ENCODE data around the gene POLR3K. TPM values are rescaled to one million over a fixed set of nuclear protein-coding genes. Genes with fewer than 3 reads are reported as not detected.

The POLR3K gene
- total RNA-seq, 1 donor from 2014 or later = 12.2 TPM

GRCh38 chr16:60929-61878, 7.8 kb upstream of the POLR3K start:
- TF ChIP-seq EZH2 (IDR thresholded peaks at IDR 0.05; ENCODE audit: insufficient read depth, low read length) = no peak
- TF ChIP-seq CTCF (IDR thresholded peaks at IDR 0.05; ENCODE audit: insufficient read depth, low read depth, low read length) = no peak
- H3K4me1 Mint-ChIP-seq (ENCODE audit: low read depth, unreplicated experiment) = no peaks in the 10 kb centered on the region
- H3K4me2 ChIP-seq (ENCODE audit: low read length) = no peak overlapping the region
- no peaks in the 10 kb centered on the region for H3K9me3 Mint-ChIP-seq (ENCODE audit: unreplicated experiment)
- H3K79me2 ChIP-seq (ENCODE audit: insufficient read depth, low read length) = peaks cover 4% of the 10 kb centered on the region
- H3K27me3 ChIP-seq (ENCODE audit: insufficient read depth, low read length) = no peaks in the 10 kb centered on the region
- H2AFZ ChIP-seq (ENCODE audit: low read depth, low read length) = no peak overlapping the region
- peaks cover 69% of the 10 kb centered on the region for H4K20me1 ChIP-seq (ENCODE audit: insufficient read depth, low read length)
- no peak overlapping the region for H3K9ac ChIP-seq (ENCODE audit: low read length)
- H3K4me3 ChIP-seq (ENCODE audit: insufficient read depth, low read depth, low read length) = no peak overlapping the region
- H3K4me1 ChIP-seq (ENCODE audit: insufficient read depth, low read length) = no peaks in the 10 kb centered on the region
- no peak overlapping the region for H3K4me3 Mint-ChIP-seq (ENCODE audit: unreplicated experiment)
- H3K27ac Mint-ChIP-seq (ENCODE audit: unreplicated experiment) = no peak overlapping the region
- H3K27me3 Mint-ChIP-seq (ENCODE audit: low read depth, unreplicated experiment) = no peaks in the 10 kb centered on the region
- H3K36me3 ChIP-seq (ENCODE audit: insufficient read depth, low read length) = peaks cover 39% of the 10 kb centered on the region
- no peak for DNase-seq (ENCODE audit: low read depth)
- no peak overlapping the region for H3K27ac ChIP-seq (ENCODE audit: low read depth, low read length)
- peaks cover 23% of the 10 kb centered on the region for H3K36me3 Mint-ChIP-seq (ENCODE audit: low read depth, unreplicated experiment)
- no peak for FAIRE-seq
- no peaks in the 10 kb centered on the region for H3K9me3 ChIP-seq (ENCODE audit: insufficient read depth, low read depth, low read length)

- Histone ChIP-seq H3K36me3 (ENCODE audit: insufficient read depth, low read length) (peaks cover 44% of the 10 kb centered on the region), H3K79me2 (ENCODE audit: insufficient read depth, low read length) (no peaks in the 10 kb centered on the region), H3K4me1 (ENCODE audit: insufficient read depth, low read length) (no peaks in the 10 kb centered on the region), H3K4me3 (ENCODE audit: insufficient read depth, low read depth, low read length) (no peak overlapping the region), H2AFZ (ENCODE audit: low read depth, low read length) (no peak overlapping the region), H4K20me1 (ENCODE audit: insufficient read depth, low read length) (peaks cover 69% of the 10 kb centered on the region), H3K4me2 (ENCODE audit: low read length) (no peak overlapping the region), H3K27me3 (ENCODE audit: insufficient read depth, low read length) (no peaks in the 10 kb centered on the region), H3K9ac (ENCODE audit: low read length) (no peak overlapping the region), H3K27ac (ENCODE audit: low read depth, low read length) (no peak overlapping the region), H3K9me3 (ENCODE audit: insufficient read depth, low read depth, low read length) (no peaks in the 10 kb centered on the region)
- Mint-ChIP-seq H3K4me1 (ENCODE audit: low read depth, unreplicated experiment) (no peaks in the 10 kb centered on the region), H3K9me3 (ENCODE audit: unreplicated experiment) (no peaks in the 10 kb centered on the region), H3K4me3 (ENCODE audit: unreplicated experiment) (no peak overlapping the region), H3K27me3 (ENCODE audit: low read depth, unreplicated experiment) (no peaks in the 10 kb centered on the region), H3K36me3 (ENCODE audit: low read depth, unreplicated experiment) (peaks cover 26% of the 10 kb centered on the region), H3K27ac (ENCODE audit: unreplicated experiment) (no peak overlapping the region)
- TF ChIP-seq CTCF (IDR thresholded peaks at IDR 0.05; ENCODE audit: insufficient read depth, low read depth, low read length) (no peak), EZH2 (IDR thresholded peaks at IDR 0.05; ENCODE audit: insufficient read depth, low read length) (no peak)
- no peak for DNase-seq (ENCODE audit: low read depth)
- FAIRE-seq = no peak
These were observed 6.8 kb upstream of the POLR3K start for GRCh38 chr16:60166-60565.
